Measurements from ENCODE around the gene ZCCHC17. TPM values are rescaled to one million over a fixed set of nuclear protein-coding genes. Genes with fewer than 3 reads are reported as not detected.
A peak's percentile ranks its signal among the peaks of the same experiment; 100 is the strongest.

ZCCHC17 gene
- total RNA-seq, 4 donors from 2014 or later, result 23.3 to 36.8 (median 25.0) TPM

DNA sequence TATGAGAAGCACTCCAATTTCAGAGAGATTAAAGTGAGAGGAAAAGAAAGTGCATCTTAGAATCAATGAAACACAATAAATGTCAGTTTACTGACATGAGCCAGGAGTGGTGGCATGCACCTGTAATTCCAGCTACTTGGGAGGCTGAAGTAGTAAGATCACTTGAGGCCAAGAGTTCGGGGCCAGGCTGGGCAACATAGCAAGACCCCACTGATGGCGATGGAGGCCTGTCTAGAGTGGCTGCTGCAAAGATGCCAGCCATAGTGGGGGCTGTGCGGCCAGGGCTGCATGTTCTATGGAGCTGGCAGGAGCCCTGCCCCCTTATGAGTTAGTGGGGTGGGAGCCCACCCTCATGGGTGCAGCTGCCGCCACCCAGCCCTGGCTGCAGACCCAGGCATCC lies 27.3 kb downstream of the ZCCHC17 start:
- intact Hi-C loops (cut with DNase I; ENCODE audit: low total_unique reads), result no loop called here
- no peak for DNase-seq
- Histone ChIP-seq H3K27me3 (no peaks in the 10 kb centered on the region), H3K9me3 (no peaks in the 10 kb centered on the region), H3K4me3 (no peak overlapping the region), H3K36me3 (no peaks in the 10 kb centered on the region), H3K4me1 (no peaks in the 10 kb centered on the region), H3K27ac (no peak overlapping the region)
- TF ChIP-seq, protein P1, sequence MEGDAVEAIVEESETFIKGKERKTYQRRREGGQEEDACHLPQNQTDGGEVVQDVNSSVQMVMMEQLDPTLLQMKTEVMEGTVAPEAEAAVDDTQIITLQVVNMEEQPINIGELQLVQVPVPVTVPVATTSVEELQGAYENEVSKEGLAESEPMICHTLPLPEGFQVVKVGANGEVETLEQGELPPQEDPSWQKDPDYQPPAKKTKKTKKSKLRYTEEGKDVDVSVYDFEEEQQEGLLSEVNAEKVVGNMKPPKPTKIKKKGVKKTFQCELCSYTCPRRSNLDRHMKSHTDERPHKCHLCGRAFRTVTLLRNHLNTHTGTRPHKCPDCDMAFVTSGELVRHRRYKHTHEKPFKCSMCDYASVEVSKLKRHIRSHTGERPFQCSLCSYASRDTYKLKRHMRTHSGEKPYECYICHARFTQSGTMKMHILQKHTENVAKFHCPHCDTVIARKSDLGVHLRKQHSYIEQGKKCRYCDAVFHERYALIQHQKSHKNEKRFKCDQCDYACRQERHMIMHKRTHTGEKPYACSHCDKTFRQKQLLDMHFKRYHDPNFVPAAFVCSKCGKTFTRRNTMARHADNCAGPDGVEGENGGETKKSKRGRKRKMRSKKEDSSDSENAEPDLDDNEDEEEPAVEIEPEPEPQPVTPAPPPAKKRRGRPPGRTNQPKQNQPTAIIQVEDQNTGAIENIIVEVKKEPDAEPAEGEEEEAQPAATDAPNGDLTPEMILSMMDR (IDR thresholded peaks at IDR 0.05), result no peak

- H3K27ac ChIP-seq, result no peak overlapping the region
- H3K4me1 ChIP-seq, result no peaks in the 10 kb centered on the region
- H3K27me3 ChIP-seq, result no peaks in the 10 kb centered on the region
- H3K9me3 ChIP-seq, result no peaks in the 10 kb centered on the region
- H3K36me3 ChIP-seq, result no peaks in the 10 kb centered on the region
- TF ChIP-seq POLR2A (IDR thresholded peaks at IDR 0.05), result no peak
- TF ChIP-seq, protein P1 (IDR thresholded peaks at IDR 0.05), result no peak
- intact Hi-C loops (cut with DNase I; ENCODE audit: low total_unique reads), result no loop called here
- DNase-seq, result no peak
- H3K4me3 ChIP-seq, result no peak overlapping the region
These were observed 28.2 kb downstream of the ZCCHC17 start for GRCh38 chr1:31324992-31325391.

DNA sequence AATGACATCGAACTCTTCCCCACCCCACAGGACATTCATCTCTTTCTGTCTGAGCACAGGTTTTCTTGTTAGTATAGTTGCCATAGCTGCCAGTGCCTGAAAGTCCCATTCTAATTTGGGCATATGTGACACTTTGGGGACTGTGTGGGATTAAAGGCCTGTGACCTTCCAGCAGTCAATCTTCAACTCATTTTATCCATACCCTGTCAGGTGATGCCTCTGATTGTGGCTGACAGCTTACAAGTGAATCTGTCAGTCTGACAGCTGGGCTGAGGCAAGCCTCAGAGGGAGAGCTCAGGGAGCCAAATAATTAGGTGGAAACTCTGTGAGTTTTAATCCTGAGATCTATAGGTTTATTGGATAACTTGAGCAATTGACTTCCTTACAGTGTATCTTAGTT lies 29.6 kb downstream of the ZCCHC17 start:
- intact Hi-C loops (cut with DNase I; ENCODE audit: low total_unique reads), result no loop called here
- Histone ChIP-seq H3K27me3 (no peaks in the 10 kb centered on the region), H3K27ac (no peak overlapping the region), H3K4me1 (no peaks in the 10 kb centered on the region), H3K9me3 (no peaks in the 10 kb centered on the region), H3K36me3 (no peaks in the 10 kb centered on the region), H3K4me3 (no peak overlapping the region)
- TF ChIP-seq POLR2A (IDR thresholded peaks at IDR 0.05), result no peak
- TF ChIP-seq, protein P1 (IDR thresholded peaks at IDR 0.05), result no peak
- no peak for DNase-seq

GRCh38 chr1:31327381-31327780 lies 30.5 kb downstream of the ZCCHC17 start:
- intact Hi-C loops (cut with DNase I; ENCODE audit: low total_unique reads), result no loop called here
- H3K27me3 ChIP-seq, result no peaks in the 10 kb centered on the region

DNA sequence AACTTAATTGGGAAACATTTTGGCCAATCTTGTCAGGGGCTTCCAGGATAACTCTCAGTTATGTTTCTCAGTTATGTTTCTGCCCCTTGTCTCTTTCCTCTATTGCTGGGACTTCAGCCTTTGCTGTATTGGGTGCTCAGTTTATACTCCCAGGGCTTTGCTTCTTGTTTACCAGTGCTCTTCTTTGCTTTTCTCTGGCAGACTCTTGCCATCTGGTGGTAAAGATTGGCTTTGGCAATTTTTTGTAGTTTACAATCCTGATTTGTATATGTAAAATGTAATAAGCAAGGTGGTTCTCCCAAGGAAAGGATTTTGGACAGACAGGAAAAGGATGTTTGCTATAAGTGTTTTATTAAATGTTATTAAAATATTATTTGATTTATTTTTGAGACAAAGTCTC lies 38.2 kb downstream of the ZCCHC17 start:
- TF ChIP-seq POLR2A (IDR thresholded peaks at IDR 0.05), result no peak
- TF ChIP-seq, protein P1 (IDR thresholded peaks at IDR 0.05), result peak in 3 of 4 experiments; percentile 23 to 41 (median 35)
- H3K27me3 ChIP-seq, result no peaks in the 10 kb centered on the region
- no peaks in the 10 kb centered on the region for H3K9me3 ChIP-seq
- H3K4me3 ChIP-seq, result no peak overlapping the region
- DNase-seq, result no peak
- H3K36me3 ChIP-seq, result no peaks in the 10 kb centered on the region
- no peak overlapping the region for H3K27ac ChIP-seq
- intact Hi-C loops (cut with DNase I; ENCODE audit: low total_unique reads), result no loop called here
- no peaks in the 10 kb centered on the region for H3K4me1 ChIP-seq

More at GRCh38 chr1:31327381-31327780, 30.5 kb downstream of the ZCCHC17 start:
- H3K36me3 ChIP-seq, result no peaks in the 10 kb centered on the region
- H3K4me3 ChIP-seq, result no peak overlapping the region
- DNase-seq, result no peak
- TF ChIP-seq, protein P1 (IDR thresholded peaks at IDR 0.05), result no peak
- no peak for TF ChIP-seq POLR2A (IDR thresholded peaks at IDR 0.05)
- H3K27ac ChIP-seq, result no peak overlapping the region
- no peaks in the 10 kb centered on the region for H3K4me1 ChIP-seq
- no peaks in the 10 kb centered on the region for H3K9me3 ChIP-seq
